HG03066 (cell line): Measurements from ENCODE around the gene MAP3K3.

Experiments used
- ATAC-seq: cut with Tn5 transposase; IDR thresholded peaks from one replicate; pipeline ENCODE4 v1.9.1; 2021; ENCODE audit warnings: low read depth; ENCODE audit not compliant: unreplicated experiment

MAP3K3 gene

DNA sequence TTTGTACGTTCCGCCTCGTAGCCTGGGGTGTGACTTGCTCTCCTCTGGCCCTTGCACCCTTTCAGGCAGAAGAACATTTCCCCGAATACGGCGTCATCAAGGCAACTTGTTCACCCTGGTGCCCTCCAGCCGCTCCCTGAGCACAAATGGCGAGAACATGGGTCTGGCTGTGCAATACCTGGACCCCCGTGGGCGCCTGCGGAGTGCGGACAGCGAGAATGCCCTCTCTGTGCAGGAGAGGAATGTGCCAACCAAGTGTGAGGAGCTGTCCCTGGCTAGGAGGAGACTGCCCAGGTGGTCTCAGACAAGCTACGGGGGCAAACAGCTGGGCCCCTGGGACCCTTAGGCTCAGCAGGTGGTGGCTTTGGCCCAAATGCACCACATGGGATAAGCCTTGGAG is 67.3 kb downstream of the MAP3K3 start:
- no peak for ATAC-seq

- no peak for ATAC-seq
These were observed 70.1 kb downstream of the MAP3K3 start for GRCh38 chr17:63692195-63692816.

DNA sequence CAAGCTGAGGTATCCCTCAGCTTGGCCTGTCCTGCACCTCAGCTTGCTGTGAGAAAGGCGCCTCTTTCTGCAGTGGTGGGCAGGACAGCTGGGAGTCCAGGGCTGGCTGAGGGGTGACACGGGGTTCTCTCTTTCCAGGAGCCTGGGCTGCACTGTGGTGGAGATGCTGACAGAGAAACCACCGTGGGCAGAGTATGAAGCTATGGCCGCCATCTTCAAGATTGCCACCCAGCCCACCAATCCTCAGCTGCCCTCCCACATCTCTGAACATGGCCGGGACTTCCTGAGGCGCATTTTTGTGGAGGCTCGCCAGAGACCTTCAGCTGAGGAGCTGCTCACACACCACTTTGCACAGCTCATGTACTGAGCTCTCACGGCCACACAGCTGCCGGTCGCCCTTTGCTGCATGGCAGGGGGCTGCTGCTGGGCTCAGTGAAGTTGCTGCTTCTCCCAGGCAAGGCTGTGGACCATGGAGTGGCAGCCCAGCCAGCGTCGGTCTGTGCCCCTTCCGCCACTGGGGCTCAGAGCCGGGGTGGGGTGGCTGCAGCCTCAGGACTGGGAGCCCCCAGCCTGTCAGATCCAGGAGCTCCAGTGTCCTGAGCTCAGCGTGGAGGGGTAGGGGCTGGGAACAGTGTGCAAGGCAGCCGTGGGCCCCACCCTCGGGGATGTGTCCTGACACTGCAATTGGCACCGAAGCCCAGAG is 71.3 kb downstream of the MAP3K3 start:
- no peak for ATAC-seq

DNA sequence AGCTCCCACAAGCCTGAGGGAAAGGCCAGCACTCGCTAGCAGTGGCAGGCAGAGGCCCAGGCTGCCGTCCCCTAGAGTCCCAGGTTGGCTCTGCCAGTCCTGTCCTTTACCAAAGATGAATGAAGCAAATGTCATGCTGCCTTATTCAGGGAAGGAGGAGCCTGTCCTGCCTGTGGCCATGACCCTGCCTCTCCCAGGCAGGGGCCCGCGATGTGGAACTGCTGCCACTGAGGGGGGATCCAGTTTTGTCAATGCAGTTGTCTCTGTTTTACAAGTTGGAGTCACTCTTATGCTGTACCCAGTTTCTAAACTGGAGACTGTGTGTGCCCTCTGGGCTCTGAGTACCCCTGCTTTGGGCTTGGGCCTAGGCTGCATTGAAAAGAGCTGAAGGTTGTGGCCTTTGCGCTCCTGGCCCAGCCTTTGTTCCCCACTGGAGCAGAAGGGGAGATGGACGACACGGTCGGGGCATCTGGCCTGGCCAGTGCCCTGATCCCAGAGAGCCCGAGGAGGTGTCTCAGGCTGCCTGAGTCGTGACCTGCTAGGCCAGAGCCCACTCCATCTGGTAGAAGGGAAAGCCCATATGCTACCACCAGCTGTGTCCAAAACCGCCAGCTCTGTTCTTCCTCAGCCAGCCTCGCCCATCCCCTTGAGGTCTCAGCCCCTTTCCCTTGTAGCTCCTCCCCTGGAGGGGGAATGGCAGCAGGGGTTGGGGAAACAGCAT is 72.2 kb downstream of the MAP3K3 start:
- no peak for ATAC-seq

GRCh38 chr17:63694950-63695773 is 72.9 kb downstream of the MAP3K3 start:
- no peak for ATAC-seq

DNA sequence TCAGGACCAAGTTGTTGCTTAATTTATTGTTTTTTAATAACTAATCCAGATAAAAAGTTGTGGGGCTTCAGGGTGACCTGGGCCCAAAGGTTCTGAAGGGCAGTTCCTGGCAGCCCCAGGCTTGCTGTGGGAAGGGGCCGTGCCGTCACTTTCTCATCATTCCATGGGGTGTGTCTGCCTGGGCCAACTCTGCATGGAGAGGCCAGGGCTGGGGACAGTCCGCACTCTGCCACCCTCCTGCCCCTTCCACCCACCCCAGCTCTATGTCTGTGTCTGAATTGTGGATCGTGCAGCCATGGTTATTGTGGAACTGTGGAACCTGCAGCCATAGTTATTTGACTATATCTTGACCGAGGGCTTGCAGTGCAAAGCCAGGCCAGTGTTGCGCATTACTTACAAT is 73.7 kb downstream of the MAP3K3 start:
- no peak for ATAC-seq

- no peak for ATAC-seq
These were observed 74.3 kb downstream of the MAP3K3 start for GRCh38 chr17:63696381-63696961.

DNA sequence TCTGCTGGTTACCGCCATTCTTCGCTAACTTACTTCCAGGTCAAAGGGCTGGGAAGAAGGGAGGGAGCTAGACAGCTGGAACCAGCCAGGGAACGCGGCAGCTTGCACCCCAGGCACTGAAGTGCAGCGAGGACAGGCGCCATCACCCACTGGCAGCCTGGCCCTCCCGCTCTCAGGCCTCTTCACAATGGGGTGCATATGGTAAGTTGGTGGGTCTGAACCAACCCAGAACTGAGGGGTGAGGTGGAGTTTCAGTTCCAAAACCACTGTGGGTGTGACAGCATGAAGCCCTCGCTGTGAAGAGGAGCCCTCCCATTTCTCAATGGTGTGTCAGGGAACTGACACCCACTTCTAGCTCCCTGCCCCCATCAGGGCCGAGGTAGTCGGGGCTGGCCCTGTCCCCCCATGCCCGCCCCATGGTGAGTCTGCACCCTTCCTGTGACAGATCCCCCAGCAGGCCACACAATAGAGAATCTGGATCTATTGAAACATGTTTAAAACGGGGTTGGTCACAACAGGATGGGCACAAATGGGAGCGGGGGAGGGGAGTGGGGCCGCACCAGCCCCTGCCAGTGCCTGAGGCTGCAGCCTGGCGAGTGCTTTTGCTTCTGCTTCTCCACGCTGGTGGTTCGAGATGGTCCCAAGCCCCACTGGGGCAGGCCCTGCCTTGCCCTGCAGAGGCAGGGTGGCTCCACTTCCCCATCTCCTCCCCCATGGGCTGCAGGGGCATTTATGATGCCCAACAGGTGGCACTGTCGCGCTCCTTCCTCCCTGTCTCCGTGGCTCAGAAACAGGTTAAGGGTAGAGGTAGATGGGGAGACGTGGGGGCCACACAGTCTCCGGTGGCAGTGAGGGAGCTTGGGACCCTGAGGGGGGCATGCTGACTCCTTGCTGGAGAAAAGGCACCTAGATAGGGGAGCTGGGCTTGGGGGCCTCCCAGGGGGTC is 75.4 kb downstream of the MAP3K3 start:
- ATAC-seq: peak; percentile 26

GRCh38 chr17:63698381-63698885 is 76.2 kb downstream of the MAP3K3 start:
- no peak for ATAC-seq

DNA sequence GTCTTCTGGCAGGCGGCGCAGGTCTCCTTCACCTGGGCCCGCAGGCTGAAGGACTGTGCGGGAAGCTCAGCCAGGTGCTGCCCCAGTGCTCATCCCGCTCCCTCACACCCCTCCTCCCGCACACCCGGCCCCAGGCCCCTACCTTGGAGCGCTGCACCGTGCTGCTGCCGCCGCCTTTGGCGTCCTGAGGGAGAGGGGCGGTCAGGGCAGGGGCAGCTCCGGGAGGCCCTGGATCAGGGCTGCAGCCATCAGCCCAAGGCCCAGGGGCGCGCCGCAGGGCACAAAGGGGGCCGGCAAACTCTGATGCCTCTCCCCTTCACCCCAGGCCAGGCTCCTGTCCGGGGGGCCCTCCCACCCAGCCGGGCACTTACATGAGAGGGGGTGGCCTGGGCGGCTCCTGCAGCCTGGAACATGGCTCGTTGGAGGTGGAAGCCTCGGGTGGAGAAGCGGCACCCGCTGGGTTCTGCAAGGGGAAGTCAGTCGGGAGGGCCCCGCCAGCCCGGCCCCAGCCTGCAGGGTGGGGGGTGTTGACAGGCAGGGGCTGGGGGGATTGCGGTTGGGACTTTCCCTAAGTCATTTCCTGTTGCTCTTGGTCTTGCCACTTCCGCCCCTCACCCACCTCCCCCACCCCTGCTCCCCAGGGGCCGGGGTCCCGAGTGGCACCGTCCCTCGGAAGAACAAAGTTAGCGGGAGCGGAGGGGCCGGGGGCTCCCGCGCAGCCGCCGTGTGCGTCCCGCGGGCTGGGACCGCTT is 76.8 kb downstream of the MAP3K3 start:
- ATAC-seq: no peak

- ATAC-seq: no peak
These were observed 77.7 kb downstream of the MAP3K3 start, which contains the start of gene LIMD2 for GRCh38 chr17:63699638-63700527. TSS of gene LIMD2 (minus strand) at chr17:63700125. CDS start at chr17:63699298, 827 bp downstream.

DNA sequence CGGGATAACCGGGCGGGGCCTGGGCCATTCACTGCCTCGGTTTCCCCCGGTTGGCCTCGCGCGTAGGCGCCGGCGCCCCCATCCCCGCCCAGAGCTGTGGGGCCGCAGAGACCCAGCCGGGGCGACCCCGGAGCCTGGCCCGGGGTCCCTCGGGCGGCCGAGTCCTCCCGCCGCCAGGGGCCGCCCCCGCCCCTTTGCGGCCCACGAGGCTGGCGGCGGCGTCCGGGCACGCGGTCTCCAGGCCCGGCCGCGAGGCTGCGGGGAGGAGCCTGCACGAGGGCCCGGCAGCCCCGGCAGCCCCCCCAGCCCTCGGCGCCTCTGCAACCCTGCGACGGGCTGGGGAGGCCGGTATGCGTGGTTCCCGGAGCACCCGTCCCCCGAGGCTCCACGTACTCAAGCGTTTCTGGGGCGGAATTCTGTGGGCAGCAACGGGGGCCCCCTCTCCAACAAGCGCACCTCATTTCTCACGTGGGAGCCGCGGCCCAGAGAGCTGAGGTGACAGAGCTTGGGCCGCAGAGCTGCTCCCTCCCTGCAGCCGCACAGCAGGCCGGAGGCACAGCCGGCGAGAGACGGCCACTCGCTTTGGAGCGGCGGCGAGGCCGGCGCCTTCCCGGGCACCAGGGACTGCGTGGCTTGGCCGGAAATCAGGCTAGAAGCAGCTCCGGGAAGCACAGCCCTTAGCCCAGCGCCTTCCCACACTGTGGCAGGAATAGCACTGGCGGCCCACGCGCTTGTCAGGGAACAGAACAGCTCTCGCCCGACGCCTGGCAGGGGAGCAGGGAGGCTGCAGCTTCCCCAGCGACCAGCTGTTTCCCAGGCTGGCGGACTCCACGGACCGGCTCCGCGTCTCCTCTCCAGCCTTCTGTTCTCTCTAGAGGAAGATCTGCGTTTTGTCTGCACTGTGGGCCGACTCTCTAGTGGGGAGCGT is 78.6 kb downstream of the MAP3K3 start:
- ATAC-seq: no peak

DNA sequence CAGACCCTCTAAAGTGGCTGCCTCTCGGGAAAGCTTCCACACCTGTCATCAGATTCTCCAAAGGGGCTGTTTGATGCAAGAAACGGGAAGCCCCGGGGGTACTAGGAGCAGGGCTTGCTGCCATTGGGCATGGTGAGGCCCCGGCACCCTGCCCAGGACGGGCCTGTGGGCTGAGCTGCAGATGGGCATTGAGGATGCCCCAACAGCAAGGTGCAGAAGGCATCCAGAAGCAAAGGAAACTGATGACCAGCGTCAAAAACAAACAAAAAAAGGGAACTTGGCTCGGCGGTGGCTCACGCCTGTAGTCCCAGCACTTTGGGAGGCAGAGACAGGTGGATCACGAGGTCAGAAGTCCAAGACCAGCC is 79.2 kb downstream of the MAP3K3 start:
- no peak for ATAC-seq

- ATAC-seq: no peak
These were observed 79.9 kb downstream of the MAP3K3 start for GRCh38 chr17:63701868-63702720.

DNA sequence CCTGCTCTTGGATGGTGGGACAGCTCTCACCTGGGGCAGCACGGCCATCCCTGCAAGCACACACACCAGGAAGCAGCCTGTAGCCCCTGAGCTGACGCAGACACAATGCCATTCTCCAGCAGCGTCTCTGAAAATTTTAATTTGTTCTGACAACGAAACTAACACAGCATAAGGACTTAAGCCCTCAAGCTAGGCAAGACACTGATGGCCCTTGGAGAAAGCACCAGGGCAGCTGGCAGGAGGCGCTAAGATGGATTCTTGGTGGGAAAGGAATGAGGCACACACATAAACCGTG is 80.5 kb downstream of the MAP3K3 start:
- ATAC-seq: no peak

DNA sequence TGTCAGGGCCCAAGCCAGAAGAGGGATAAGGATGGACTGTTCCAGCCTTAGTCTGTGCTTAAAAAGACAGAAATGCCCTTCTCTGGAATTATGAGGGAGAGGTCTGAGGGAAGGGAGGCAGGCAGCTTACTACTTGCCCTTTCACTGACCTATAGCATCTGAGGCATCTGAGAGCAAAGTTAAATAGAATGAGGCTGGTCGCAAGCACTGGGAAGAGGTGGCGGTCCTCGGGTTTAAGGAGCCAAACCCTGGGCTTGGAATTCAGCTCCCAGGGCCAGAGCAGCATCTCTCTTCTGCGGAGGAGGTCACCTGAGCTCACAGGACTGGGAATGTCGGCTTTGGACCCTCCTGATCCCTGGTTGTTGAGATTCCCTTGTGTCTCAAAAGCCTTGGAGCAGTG is 80.8 kb downstream of the MAP3K3 start:
- ATAC-seq: no peak
